GM19193 (cell line): ENCODE results near the gene ATG16L1.

ENCODE experiments used
- POLR2A ChIP-seq: IDR thresholded peaks from 4 replicates; pipeline ENCODE4 v1.6.1; 2011; ENCODE audit not compliant: insufficient read depth, insufficient read length; ENCODE audit errors: extremely low read depth

The ATG16L1 gene

GRCh38 chr2:233323851-233324250 is 72.4 kb downstream of the ATG16L1 start:
- no peak for TF ChIP-seq POLR2A

- no peak for TF ChIP-seq POLR2A
Measured at GRCh38 chr2:233325256-233325655, 73.8 kb downstream of the ATG16L1 start.

- TF ChIP-seq POLR2A, result no peak
Measured at GRCh38 chr2:233325814-233326213, 74.3 kb downstream of the ATG16L1 start.

GRCh38 chr2:233326500-233326899 is 75.0 kb downstream of the ATG16L1 start:
- TF ChIP-seq POLR2A, result no peak

GRCh38 chr2:233328922-233329321 is 77.4 kb downstream of the ATG16L1 start:
- no peak for TF ChIP-seq POLR2A

- TF ChIP-seq POLR2A, result no peak
Measured at GRCh38 chr2:233329489-233330135, 78.1 kb downstream of the ATG16L1 start.

GRCh38 chr2:233331536-233331935 is 80.1 kb downstream of the ATG16L1 start:
- TF ChIP-seq POLR2A, result peak; percentile 42

- TF ChIP-seq POLR2A, result no peak
Measured at GRCh38 chr2:233332125-233332524, 80.7 kb downstream of the ATG16L1 start.

- no peak for TF ChIP-seq POLR2A
Measured at GRCh38 chr2:233334915-233335314, 83.4 kb downstream of the ATG16L1 start.

- no peak for TF ChIP-seq POLR2A
Measured at GRCh38 chr2:233336541-233336940, 85.1 kb downstream of the ATG16L1 start.

GRCh38 chr2:233338046-233338445 is 86.6 kb downstream of the ATG16L1 start:
- TF ChIP-seq POLR2A, result no peak

- no peak for TF ChIP-seq POLR2A
Measured at GRCh38 chr2:233338812-233339368, 87.4 kb downstream of the ATG16L1 start.

- no peak for TF ChIP-seq POLR2A
Measured at GRCh38 chr2:233339427-233339826, 88.0 kb downstream of the ATG16L1 start.

- TF ChIP-seq POLR2A, result no peak
Measured at GRCh38 chr2:233341296-233341695, 89.8 kb downstream of the ATG16L1 start.

- TF ChIP-seq POLR2A, result no peak
Measured at GRCh38 chr2:233342301-233342700, 90.8 kb downstream of the ATG16L1 start.

GRCh38 chr2:233343171-233343705 is 91.8 kb downstream of the ATG16L1 start:
- no peak for TF ChIP-seq POLR2A
